ENCODE data around the gene PTPN5. TPM values are rescaled to one million over a fixed set of nuclear protein-coding genes. Genes with fewer than 3 reads are reported as not detected.

Gene PTPN5
- total RNA-seq, 2 experiments from 2014 or later: not detected

- Histone ChIP-seq H3K27ac (ENCODE audit: low read depth, low read length, poor library complexity, severe bottlenecking) (no peak overlapping the region), H3K9me3 (ENCODE audit: low read length) (no peaks in the 10 kb centered on the region), H3K4me2 (ENCODE audit: low read length) (no peak overlapping the region), H3K79me2 (ENCODE audit: insufficient read depth, low read depth, low read length) (no peaks in the 10 kb centered on the region), H4K20me1 (ENCODE audit: insufficient read depth, low read length) (no peaks in the 10 kb centered on the region), H3K36me3 (ENCODE audit: insufficient read depth, low read length) (no peaks in the 10 kb centered on the region), H3K4me1 (ENCODE audit: insufficient read depth, low read length, poor library complexity, severe bottlenecking) (no peaks in the 10 kb centered on the region), H3K9me2 (ENCODE audit: insufficient read depth, low read length) (no peaks in the 10 kb centered on the region), H3K4me3 (ENCODE audit: low read depth, low read length, poor library complexity, severe bottlenecking) (no peak overlapping the region), H2AFZ (ENCODE audit: low read length) (no peak overlapping the region)
- POLR2A ChIA-PET: no interaction called here
- BruUV-seq (replicated peaks): no TSS peak
- intact Hi-C loops (cut with micrococcal nuclease; ENCODE audit: unreplicated experiment): loop anchor here (10.0 kb wide), 1 partner anchor 216 kb away; no protein-coding TSS in a partner anchor
- DNase-seq (ENCODE audit: low spot score): no peak
- CTCF ChIA-PET (ENCODE audit: unreplicated experiment): no interaction called here
- TF ChIP-seq CTCF (conservative IDR thresholded peaks at IDR 0.05; ENCODE audit: low read length) (no peak), EZH2phosphoT487 (IDR thresholded peaks at IDR 0.05; ENCODE audit: borderline replicate concordance, low read depth, low read length) (no peak)
Observed at GRCh38 chr11:18761144-18761543, 30.5 kb downstream of the PTPN5 start.

DNA sequence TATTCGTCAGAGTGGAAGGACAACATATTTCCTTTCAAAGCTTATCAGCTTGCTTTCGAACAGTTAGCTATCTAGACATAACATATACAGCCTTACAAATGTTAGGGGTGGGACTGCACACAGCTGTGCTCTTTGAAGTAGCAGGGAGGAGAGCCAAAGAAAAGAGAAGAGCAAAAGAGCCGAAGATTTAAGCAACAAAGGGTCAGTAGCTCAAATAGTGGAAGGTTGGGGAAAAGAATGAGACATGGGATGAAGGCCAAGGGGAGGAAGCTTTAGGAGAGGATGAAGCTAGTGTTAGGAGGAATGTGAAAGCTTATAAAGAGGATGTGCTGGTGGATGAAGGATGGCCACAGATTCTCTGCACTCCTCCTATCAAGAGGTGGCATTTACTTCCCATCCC lies 33.8 kb downstream of the PTPN5 start:
- Histone ChIP-seq H3K79me2 (ENCODE audit: insufficient read depth, low read depth, low read length) (no peaks in the 10 kb centered on the region), H3K36me3 (ENCODE audit: insufficient read depth, low read length) (no peaks in the 10 kb centered on the region), H4K20me1 (ENCODE audit: insufficient read depth, low read length) (no peaks in the 10 kb centered on the region), H3K27ac (ENCODE audit: low read depth, low read length, poor library complexity, severe bottlenecking) (no peak overlapping the region), H3K4me3 (ENCODE audit: low read depth, low read length, poor library complexity, severe bottlenecking) (no peak overlapping the region), H2AFZ (ENCODE audit: low read length) (no peak overlapping the region), H3K4me2 (ENCODE audit: low read length) (no peak overlapping the region), H3K4me1 (ENCODE audit: insufficient read depth, low read length, poor library complexity, severe bottlenecking) (no peaks in the 10 kb centered on the region), H3K9me2 (ENCODE audit: insufficient read depth, low read length) (no peaks in the 10 kb centered on the region), H3K9me3 (ENCODE audit: low read length) (no peaks in the 10 kb centered on the region)
- no peak for DNase-seq (ENCODE audit: low spot score)
- CTCF ChIA-PET (ENCODE audit: unreplicated experiment): interaction anchor here (1.5 kb wide), 1 partner anchor 27 kb away, joined by 3 read pairs; no protein-coding TSS in a partner anchor
- intact Hi-C loops (cut with micrococcal nuclease; ENCODE audit: unreplicated experiment): no loop called here
- BruUV-seq (replicated peaks): no TSS peak
- TF ChIP-seq EZH2phosphoT487 (IDR thresholded peaks at IDR 0.05; ENCODE audit: borderline replicate concordance, low read depth, low read length) (no peak), CTCF (conservative IDR thresholded peaks at IDR 0.05; ENCODE audit: low read length) (no peak)
- POLR2A ChIA-PET: interaction anchor here (0.8 to 2.1 kb wide), 2 partner anchors 13 to 755 kb away, joined by 3 to 6 read pairs; no protein-coding TSS in a partner anchor

DNA sequence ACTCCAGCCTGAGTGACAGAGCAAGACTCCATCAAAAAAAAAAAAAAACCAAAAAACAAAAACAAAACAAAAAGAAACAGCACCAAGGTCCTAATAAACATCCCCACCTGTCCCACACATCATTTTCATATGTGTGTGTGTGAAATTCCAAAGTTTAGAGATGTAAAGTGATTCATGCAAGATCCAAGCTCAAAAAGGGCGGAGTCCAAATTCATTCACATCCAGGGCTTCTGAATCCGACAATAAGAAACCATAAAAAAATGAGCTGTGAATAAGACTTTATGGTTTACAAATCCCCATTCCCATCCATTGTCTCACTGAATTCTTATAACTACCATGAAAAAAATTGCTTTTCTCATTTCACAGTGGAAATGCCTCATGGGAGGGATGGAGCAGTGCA lies 34.7 kb downstream of the PTPN5 start:
- ChIA-PET CTCF (ENCODE audit: unreplicated experiment) (interaction anchor here (1.5 kb wide), 1 partner anchor 26 kb away, joined by 3 read pairs; no protein-coding TSS in a partner anchor), POLR2A (interaction anchor here (2.1 kb wide), 1 partner anchor 12 kb away, joined by 6 read pairs; no protein-coding TSS in a partner anchor)
- H3K9me3 ChIP-seq (ENCODE audit: low read length): no peaks in the 10 kb centered on the region
- no peaks in the 10 kb centered on the region for H3K4me1 ChIP-seq (ENCODE audit: insufficient read depth, low read length, poor library complexity, severe bottlenecking)
- H2AFZ ChIP-seq (ENCODE audit: low read length): no peak overlapping the region
- no peaks in the 10 kb centered on the region for H3K9me2 ChIP-seq (ENCODE audit: insufficient read depth, low read length)
- no peak overlapping the region for H3K4me2 ChIP-seq (ENCODE audit: low read length)
- no peak overlapping the region for H3K27ac ChIP-seq (ENCODE audit: low read depth, low read length, poor library complexity, severe bottlenecking)
- intact Hi-C loops (cut with micrococcal nuclease; ENCODE audit: unreplicated experiment): no loop called here
- no peaks in the 10 kb centered on the region for H3K36me3 ChIP-seq (ENCODE audit: insufficient read depth, low read length)
- BruUV-seq (replicated peaks): no TSS peak
- DNase-seq (ENCODE audit: low spot score): no peak
- no peaks in the 10 kb centered on the region for H3K79me2 ChIP-seq (ENCODE audit: insufficient read depth, low read depth, low read length)
- no peak for TF ChIP-seq CTCF (conservative IDR thresholded peaks at IDR 0.05; ENCODE audit: low read length)
- TF ChIP-seq EZH2phosphoT487 (IDR thresholded peaks at IDR 0.05; ENCODE audit: borderline replicate concordance, low read depth, low read length): no peak
- H3K4me3 ChIP-seq (ENCODE audit: low read depth, low read length, poor library complexity, severe bottlenecking): no peak overlapping the region
- no peaks in the 10 kb centered on the region for H4K20me1 ChIP-seq (ENCODE audit: insufficient read depth, low read length)
